HEK293 (cell line): ENCODE results near the gene HSPA14.

Experiments
- CTCF ChIA-PET: fragments of 350-600 bp; formaldehyde crosslinking; extraction: SDS; loops from one replicate; lab custom pipeline; 2021; ENCODE audit warnings: antibody characterized with exemption; lab: Yijun Ruan, JAX
- POLR2A ChIA-PET: fragments of 300-600 bp; formaldehyde crosslinking; extraction: SDS; loops from one replicate; lab custom pipeline; 2020; ENCODE audit warnings: antibody characterized with exemption, inconsistent platforms; lab: Yijun Ruan, JAX
- H3K27ac ChIP-seq: fragments of 200-500 bp; sonication (Bioruptor generic); 2 replicates; pipeline ENCODE4 v1.5.1; 2014; ENCODE audit warnings: low read depth, low read length, control low read depth, inconsistent platforms; ENCODE audit errors: extremely low read depth
- H3K36me3 ChIP-seq, 2 experiments: fragments of 200-500 bp in 1 of 2; sonication (Bioruptor generic) in 1 of 2; 1 replicate in 1 of 2; 2 replicates in 1 of 2; pipeline ENCODE4 v1.5.1; 2014 to 2017; ENCODE audit warnings: inconsistent platforms in 2 of 2, low read length in 2 of 2; ENCODE audit not compliant: control insufficient read depth in 2 of 2, insufficient read depth in 1 of 2
- H3K4me1 ChIP-seq: fragments of 200-500 bp; sonication (Bioruptor generic); 2 replicates; pipeline ENCODE4 v1.5.1; 2014; ENCODE audit warnings: mild to moderate bottlenecking, low read length, inconsistent platforms; ENCODE audit not compliant: control insufficient read depth, insufficient read depth
- H3K4me3 ChIP-seq: 2 replicates; pipeline ENCODE4 v1.5.1; 2011; ENCODE audit warnings: low read depth, mild to moderate bottlenecking, control low read depth, low read length, moderate library complexity
- H3K9me3 ChIP-seq: fragments of 200-500 bp; sonication (Bioruptor generic); 2 replicates; pipeline ENCODE4 v1.5.1; 2014; ENCODE audit warnings: low read depth, low read length, inconsistent platforms; ENCODE audit not compliant: control insufficient read depth, insufficient read depth
- EGR2 ChIP-seq: fragments of 450-650 bp; formaldehyde crosslinking; IDR thresholded peaks from 2 replicates; pipeline ENCODE4 v1.5.1; 2016; ENCODE audit warnings: low read depth, missing biosample characterization, missing genetic modification characterization
- GLIS1 ChIP-seq: fragments of 450-650 bp; formaldehyde crosslinking; IDR thresholded peaks from 2 replicates; pipeline ENCODE4 v1.5.1; 2016; ENCODE audit warnings: missing biosample characterization, missing genetic modification characterization
- HOXA7 ChIP-seq: sonication (generic); formaldehyde crosslinking; IDR thresholded peaks from 2 replicates; pipeline ENCODE4 v1.8.1; 2022; ENCODE audit warnings: missing genetic modification reagents, borderline replicate concordance
- KLF1 ChIP-seq: fragments of 450-650 bp; formaldehyde crosslinking; IDR thresholded peaks from 2 replicates; pipeline ENCODE4 v1.5.1; 2016; ENCODE audit warnings: missing biosample characterization, missing genetic modification characterization
- KLF9 ChIP-seq: fragments of 450-650 bp; formaldehyde crosslinking; IDR thresholded peaks from 2 replicates; pipeline ENCODE4 v1.5.1; 2016; ENCODE audit warnings: missing biosample characterization, missing genetic modification characterization, low read depth
- SCRT1 ChIP-seq: fragments of 450-650 bp; formaldehyde crosslinking; IDR thresholded peaks from 2 replicates; pipeline ENCODE4 v1.5.1; 2016; ENCODE audit warnings: missing biosample characterization, missing genetic modification characterization, borderline replicate concordance
- SCRT2 ChIP-seq: fragments of 450-650 bp; formaldehyde crosslinking; IDR thresholded peaks from 2 replicates; pipeline ENCODE4 v1.5.1; 2016; ENCODE audit warnings: missing biosample characterization, missing genetic modification characterization
- YY1 ChIP-seq: fragments of 450-650 bp; formaldehyde crosslinking; IDR thresholded peaks from 2 replicates; pipeline ENCODE4 v1.5.1; 2018; ENCODE audit warnings: missing biosample characterization, missing genetic modification characterization
- ZBTB1 ChIP-seq: fragments of 450-650 bp; formaldehyde crosslinking; IDR thresholded peaks from 2 replicates; pipeline ENCODE4 v1.5.1; 2016; ENCODE audit warnings: missing biosample characterization, missing genetic modification characterization
- ZBTB10 ChIP-seq: fragments of 450-650 bp; formaldehyde crosslinking; IDR thresholded peaks from 2 replicates; pipeline ENCODE4 v1.5.1; 2016; ENCODE audit warnings: missing biosample characterization, missing genetic modification characterization
- ZBTB44 ChIP-seq: fragments of 450-650 bp; IDR thresholded peaks from 2 replicates; pipeline ENCODE4 v1.5.1; 2018; ENCODE audit warnings: missing biosample characterization, mild to moderate bottlenecking, missing genetic modification characterization
- ZEB2 ChIP-seq: fragments of 450-650 bp; formaldehyde crosslinking; IDR thresholded peaks from 2 replicates; pipeline ENCODE4 v1.5.1; 2016; ENCODE audit warnings: missing biosample characterization, missing genetic modification characterization
- ZFP69B ChIP-seq: fragments of 450-650 bp; formaldehyde crosslinking; IDR thresholded peaks from 2 replicates; pipeline ENCODE4 v1.5.1; 2016; ENCODE audit warnings: missing biosample characterization, missing genetic modification characterization
- ZNF10 ChIP-seq: fragments of 450-650 bp; formaldehyde crosslinking; IDR thresholded peaks from 2 replicates; pipeline ENCODE4 v1.5.1; 2017; ENCODE audit warnings: missing biosample characterization, missing genetic modification characterization
- ZNF214 ChIP-seq: fragments of 450-650 bp; formaldehyde crosslinking; IDR thresholded peaks from 2 replicates; pipeline ENCODE4 v1.5.1; 2017; ENCODE audit warnings: missing biosample characterization, mild to moderate bottlenecking, missing genetic modification characterization, borderline replicate concordance
- ZNF221 ChIP-seq: fragments of 450-650 bp; formaldehyde crosslinking; IDR thresholded peaks from 2 replicates; pipeline ENCODE4 v1.5.1; 2017; ENCODE audit warnings: missing biosample characterization, missing genetic modification characterization, borderline replicate concordance
- ZNF223 ChIP-seq: fragments of 450-650 bp; formaldehyde crosslinking; IDR thresholded peaks from 2 replicates; pipeline ENCODE4 v1.5.1; 2016; ENCODE audit warnings: missing biosample characterization, missing genetic modification characterization
- ZNF24 ChIP-seq: fragments of 450-650 bp; formaldehyde crosslinking; IDR thresholded peaks from 2 replicates; pipeline ENCODE4 v1.5.1; 2016; ENCODE audit warnings: missing biosample characterization, missing genetic modification characterization
- ZNF292 ChIP-seq: fragments of 450-650 bp; formaldehyde crosslinking; IDR thresholded peaks from 2 replicates; pipeline ENCODE4 v1.5.1; 2016; ENCODE audit warnings: low read depth, missing biosample characterization, missing genetic modification characterization, borderline replicate concordance
- ZNF37A ChIP-seq: fragments of 450-650 bp; IDR thresholded peaks from 2 replicates; pipeline ENCODE4 v1.5.1; 2018; ENCODE audit warnings: missing biosample characterization, missing genetic modification characterization
- ZNF398 ChIP-seq: fragments of 450-650 bp; formaldehyde crosslinking; IDR thresholded peaks from 2 replicates; pipeline ENCODE4 v1.5.1; 2017; ENCODE audit warnings: missing biosample characterization, missing genetic modification characterization
- ZNF660 ChIP-seq: fragments of 450-650 bp; IDR thresholded peaks from 2 replicates; pipeline ENCODE4 v1.5.1; 2018; ENCODE audit warnings: missing biosample characterization, mild to moderate bottlenecking, missing genetic modification characterization
- ZNF843 ChIP-seq: fragments of 450-650 bp; formaldehyde crosslinking; IDR thresholded peaks from 2 replicates; pipeline ENCODE4 v1.5.1; 2016; ENCODE audit warnings: missing biosample characterization, missing genetic modification characterization
- ZSCAN16 ChIP-seq: fragments of 450-650 bp; formaldehyde crosslinking; IDR thresholded peaks from 2 replicates; pipeline ENCODE4 v1.5.1; 2016; ENCODE audit warnings: missing biosample characterization, missing genetic modification characterization
- ZSCAN30 ChIP-seq: fragments of 450-650 bp; IDR thresholded peaks from 2 replicates; pipeline ENCODE4 v1.5.1; 2018; ENCODE audit warnings: missing biosample characterization, mild to moderate bottlenecking, missing genetic modification characterization, moderate library complexity
- TF ChIP-seq, protein P1 (sequence below): fragments of 450-650 bp; formaldehyde crosslinking; optimal IDR thresholded peaks from 2 replicates; pipeline ENCODE3; 2016; ENCODE audit warnings: missing biosample characterization, mild to moderate bottlenecking, missing genetic modification characterization
- TF ChIP-seq, protein P2 (sequence below): sonication (generic); formaldehyde crosslinking; IDR thresholded peaks from 2 replicates; pipeline ENCODE4 v1.8.1; 2022; ENCODE audit warnings: mild to moderate bottlenecking, moderate library complexity, missing genetic modification reagents

The HSPA14 gene

GRCh38 chr10:14837757-14838581, at the start of gene HSPA14, which contains the start of the genes CDNF and MSANTD7:
Gene HSPA14, plus strand, starts transcription at chr10:14838306. Its CDS starts 97 bp downstream, at chr10:14838403.
Gene CDNF, minus strand, starts transcription at chr10:14838037. Its CDS starts 91 bp downstream, at chr10:14837946.
Gene MSANTD7, plus strand, starts transcription at chr10:14838306. Its CDS starts 3,979 bp downstream, at chr10:14842285.
- ChIA-PET POLR2A (interaction anchor here (0.9 to 3.9 kb wide), 19 partner anchors 9 to 331 kb away, joined by 3 to 68 read pairs (median 4); partner anchors contain the start of genes DCLRE1C, MEIG1, NMT2 and SUV39H2), CTCF (interaction anchor here (0.6 to 1.3 kb wide), 6 partner anchors 13 to 301 kb away, joined by 3 to 5 read pairs (median 3); no protein-coding TSS in a partner anchor)
- H3K27ac ChIP-seq: peak within 1 kb of the TSS; percentile 88
- peaks cover 5% of the 10 kb centered on the region; the same call in 1 of the 2 replicates for H3K4me1 ChIP-seq
- H3K4me3 ChIP-seq: peak within 1 kb of the TSS; percentile 94
- H3K9me3 ChIP-seq: no peaks in the 10 kb centered on the region
- peaks cover 24 to 30% of the 10 kb centered on the region in 2 experiments; a peak in 2 of 3 replicates for H3K36me3 ChIP-seq
- TF ChIP-seq ZBTB10 (peak; percentile 74; the same call in 1 of the 2 replicates), ZNF223 (no peak), GLIS1 (tag by site-specific recombination) (peak; percentile 89), ZNF660 (peak; percentile 13; the same call in 1 of the 2 replicates), ZNF214 (tag by site-specific recombination) (no peak), KLF9 (tag by site-specific recombination) (peak; percentile 60; the same call in 1 of the 2 replicates), ZNF292 (tag by site-specific recombination) (no peak), ZNF843 (tag by site-specific recombination) (0 out of 2 replicates have a peak, but pooled peaks have one; percentile 20), ZFP69B (no peak), YY1 (tag by site-specific recombination) (peak; percentile 77), KLF1 (tag by site-specific recombination) (0 out of 2 replicates have a peak, but pooled peaks have one; percentile 7), ZBTB1 (tag by site-specific recombination) (no peak), HOXA7 (CRISPR knock-in tag) (no peak), ZSCAN16 (tag by site-specific recombination) (no peak), EGR2 (tag by site-specific recombination) (peak; percentile 97), ZNF10 (peak; percentile 76), ZBTB44 (tag by site-specific recombination) (0 out of 2 replicates have a peak, but pooled peaks have one; percentile 17), SCRT1 (tag by site-specific recombination) (peak; percentile 58; the same call in 1 of the 2 replicates), ZNF221 (no peak), SCRT2 (tag by site-specific recombination) (peak; percentile 91), ZNF24 (tag by site-specific recombination) (0 out of 2 replicates have a peak, but pooled peaks have one; percentile 17), ZNF398 (no peak), ZNF37A (no peak), ZEB2 (tag by site-specific recombination) (peak; percentile 46), ZSCAN30 (tag by site-specific recombination) (0 out of 2 replicates have a peak, but pooled peaks have one; percentile 63)
- TF ChIP-seq, protein P1, sequence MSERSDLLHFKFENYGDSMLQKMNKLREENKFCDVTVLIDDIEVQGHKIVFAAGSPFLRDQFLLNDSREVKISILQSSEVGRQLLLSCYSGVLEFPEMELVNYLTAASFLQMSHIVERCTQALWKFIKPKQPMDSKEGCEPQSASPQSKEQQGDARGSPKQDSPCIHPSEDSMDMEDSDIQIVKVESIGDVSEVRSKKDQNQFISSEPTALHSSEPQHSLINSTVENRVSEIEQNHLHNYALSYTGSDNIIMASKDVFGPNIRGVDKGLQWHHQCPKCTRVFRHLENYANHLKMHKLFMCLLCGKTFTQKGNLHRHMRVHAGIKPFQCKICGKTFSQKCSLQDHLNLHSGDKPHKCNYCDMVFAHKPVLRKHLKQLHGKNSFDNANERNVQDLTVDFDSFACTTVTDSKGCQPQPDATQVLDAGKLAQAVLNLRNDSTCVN (tag by site-specific recombination): peak; percentile 90
- TF ChIP-seq, protein P2, sequence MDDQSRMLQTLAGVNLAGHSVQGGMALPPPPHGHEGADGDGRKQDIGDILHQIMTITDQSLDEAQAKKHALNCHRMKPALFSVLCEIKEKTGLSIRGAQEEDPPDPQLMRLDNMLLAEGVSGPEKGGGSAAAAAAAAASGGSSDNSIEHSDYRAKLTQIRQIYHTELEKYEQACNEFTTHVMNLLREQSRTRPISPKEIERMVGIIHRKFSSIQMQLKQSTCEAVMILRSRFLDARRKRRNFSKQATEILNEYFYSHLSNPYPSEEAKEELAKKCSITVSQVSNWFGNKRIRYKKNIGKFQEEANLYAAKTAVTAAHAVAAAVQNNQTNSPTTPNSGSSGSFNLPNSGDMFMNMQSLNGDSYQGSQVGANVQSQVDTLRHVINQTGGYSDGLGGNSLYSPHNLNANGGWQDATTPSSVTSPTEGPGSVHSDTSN (CRISPR knock-in tag): peak; percentile 23; the same call in 1 of the 2 replicates
